ENCODE measurements around the gene PIK3R1.
"Not testable (repeated sequence)": the region's sequence is repeated elsewhere in the genome, so short reads cannot be mapped to it uniquely, and the experiment has no call there.

PIK3R1 gene

GRCh38 chr5:68226546-68227073, 11.1 kb downstream of the PIK3R1 start:
- DNase-seq (ENCODE audit: low read depth): no peak

DNA sequence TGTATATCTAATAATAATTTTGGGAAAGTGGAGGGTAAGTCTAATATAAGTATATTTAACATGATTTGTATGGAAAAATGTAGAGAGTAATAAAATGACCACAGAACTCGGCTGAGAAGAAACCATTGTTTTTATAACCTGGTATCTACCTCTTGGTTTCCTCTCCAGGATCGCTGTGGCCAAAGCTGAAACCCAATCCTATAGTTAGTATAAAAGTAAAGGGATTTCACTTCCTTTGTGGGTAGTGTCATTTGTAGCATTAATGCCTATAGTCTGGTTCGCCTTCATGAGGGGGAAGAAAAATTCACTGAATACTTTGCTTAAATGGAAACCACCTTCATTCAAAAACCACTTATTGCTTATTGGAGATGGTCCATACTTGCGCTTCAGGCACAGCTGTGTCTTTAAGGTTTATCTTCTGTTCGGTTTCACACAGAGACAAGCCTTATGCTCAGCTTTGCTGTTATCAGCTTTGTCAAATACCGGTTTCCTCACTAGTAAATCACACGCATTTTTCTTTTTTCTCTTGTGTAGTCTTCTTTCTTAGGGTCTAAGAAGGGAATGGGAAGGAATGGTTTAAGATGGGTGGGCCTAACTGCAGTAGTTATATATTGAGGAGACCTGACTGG, 12.1 kb downstream of the PIK3R1 start:
- DNase-seq (ENCODE audit: low read depth): no peak

DNA sequence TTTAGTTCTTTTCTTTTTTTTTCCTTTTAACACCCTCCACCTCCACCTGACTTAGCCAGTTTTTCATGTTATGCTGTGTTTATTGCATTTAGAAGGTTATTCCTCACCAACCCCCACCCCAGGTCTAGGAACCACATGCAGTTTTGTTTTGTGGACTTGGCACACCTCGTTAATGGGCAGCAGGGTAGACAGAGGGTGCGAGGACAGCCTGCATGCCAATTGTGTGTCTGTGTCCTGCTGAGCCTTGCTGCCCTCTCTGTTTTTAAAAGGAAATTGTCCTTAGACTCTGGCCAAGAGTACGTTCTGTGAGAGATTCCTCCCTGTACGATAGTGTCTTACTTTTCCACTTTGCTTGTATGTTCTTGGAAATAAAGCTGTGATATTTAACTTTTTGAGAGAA, 13.9 kb downstream of the PIK3R1 start:
- no peak for DNase-seq (ENCODE audit: low read depth)

- no peak for DNase-seq (ENCODE audit: low read depth)
Observed at GRCh38 chr5:68230285-68230684, 14.7 kb downstream of the PIK3R1 start.

- no peak for DNase-seq (ENCODE audit: low read depth)
Observed at GRCh38 chr5:68231414-68232076, 16.0 kb downstream of the PIK3R1 start.

DNA sequence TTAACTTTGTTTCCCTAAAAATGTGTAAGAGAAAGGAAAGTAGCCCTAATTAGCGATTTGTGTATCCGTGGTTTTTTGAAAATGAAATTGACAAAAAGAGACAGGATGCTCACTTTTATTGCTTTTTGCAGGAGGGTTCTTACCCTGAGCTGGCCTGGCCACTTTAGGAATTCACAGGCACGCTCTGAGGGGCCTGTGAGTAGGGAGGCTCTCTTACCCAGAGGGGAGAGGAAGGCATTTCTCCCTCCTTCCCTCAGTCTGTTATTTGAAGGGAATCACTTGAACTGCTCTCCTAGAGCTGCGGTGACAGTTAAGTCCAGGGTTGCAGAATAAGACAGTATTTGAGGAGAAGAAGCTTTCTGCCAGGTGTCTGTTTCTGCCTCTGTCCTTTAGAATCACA, 16.7 kb downstream of the PIK3R1 start:
- no peak for DNase-seq (ENCODE audit: low read depth)

GRCh38 chr5:68233075-68233474, 17.5 kb downstream of the PIK3R1 start:
- DNase-seq (ENCODE audit: low read depth): no peak

DNA sequence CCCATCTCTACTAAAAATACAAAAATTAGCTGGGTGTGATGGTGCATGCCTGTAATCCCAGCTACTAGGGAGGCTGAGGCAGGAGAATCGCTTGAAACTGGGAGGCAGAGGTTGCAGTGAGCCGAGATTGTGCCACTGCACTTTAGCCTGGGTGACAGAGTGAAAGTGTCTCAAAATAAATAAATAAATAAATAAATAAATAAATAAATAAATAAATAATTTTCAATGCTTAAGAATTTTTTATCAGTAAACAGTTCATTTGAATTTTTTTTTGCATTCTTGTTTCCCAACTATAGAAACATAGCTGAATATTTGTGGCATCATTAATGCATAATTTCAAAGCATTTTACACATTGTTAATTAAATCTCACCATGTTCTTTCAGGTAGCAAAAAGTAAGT, 19.7 kb downstream of the PIK3R1 start:
- not testable (repeated sequence) for DNase-seq (ENCODE audit: low read depth)

DNA sequence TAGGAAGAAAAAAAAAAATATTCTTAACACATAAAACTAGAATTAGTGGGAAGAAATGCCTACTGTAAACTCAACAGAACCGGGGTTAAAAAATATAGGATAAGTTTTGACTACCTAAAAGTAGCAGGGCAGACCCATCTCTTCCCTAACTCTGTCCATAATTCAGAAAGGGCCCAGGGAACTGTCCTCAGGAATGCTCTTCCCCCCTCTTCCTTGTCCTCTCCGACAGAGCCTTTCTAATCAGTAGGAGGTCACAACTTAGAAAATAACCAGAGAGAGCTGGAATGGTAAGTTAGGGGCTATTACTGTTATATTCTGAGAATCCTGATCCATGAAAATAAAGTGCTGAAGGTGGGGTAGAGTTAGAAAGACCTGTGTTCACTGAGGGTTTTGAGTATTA, 22.2 kb downstream of the PIK3R1 start:
- no peak for DNase-seq (ENCODE audit: low read depth)

DNA sequence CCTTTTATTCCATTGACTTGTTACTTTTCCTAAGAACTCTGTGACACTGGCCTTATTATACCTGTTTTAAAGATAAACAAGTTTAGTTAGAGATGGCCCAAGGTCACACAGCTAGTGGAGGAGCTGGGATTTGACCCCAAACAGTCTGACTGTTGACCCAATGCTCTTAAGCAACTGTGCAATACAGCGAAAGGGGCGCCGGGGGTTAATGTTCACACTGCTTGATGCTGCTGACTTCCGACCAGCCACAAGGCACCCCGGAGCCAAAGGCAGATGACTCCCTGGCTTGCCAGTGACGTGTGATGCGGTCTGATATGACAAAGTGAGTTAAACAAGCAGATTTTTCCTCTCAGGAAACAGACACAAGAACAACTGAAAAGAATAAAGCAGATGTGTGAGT, 23.9 kb downstream of the PIK3R1 start:
- DNase-seq (ENCODE audit: low read depth): no peak

DNA sequence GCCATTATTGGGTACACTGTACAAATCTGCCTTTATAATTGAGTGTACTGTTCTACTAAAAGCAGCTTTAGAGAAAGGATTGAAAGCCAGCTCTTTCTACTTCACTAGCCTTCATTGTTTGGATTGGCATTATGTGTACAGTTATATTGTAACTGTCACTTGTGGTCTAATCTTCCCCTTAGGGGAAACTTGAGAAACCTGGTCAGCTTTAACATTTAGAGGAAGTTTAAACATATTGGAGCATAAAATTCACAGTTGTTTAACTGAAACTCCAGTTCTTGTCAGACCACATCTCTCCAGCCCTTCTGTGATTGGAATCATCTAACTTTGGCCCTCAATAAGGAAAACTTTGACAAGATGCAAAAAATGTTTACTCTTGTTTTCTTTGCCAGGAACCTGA, 24.6 kb downstream of the PIK3R1 start:
- no peak for DNase-seq (ENCODE audit: low read depth)

DNA sequence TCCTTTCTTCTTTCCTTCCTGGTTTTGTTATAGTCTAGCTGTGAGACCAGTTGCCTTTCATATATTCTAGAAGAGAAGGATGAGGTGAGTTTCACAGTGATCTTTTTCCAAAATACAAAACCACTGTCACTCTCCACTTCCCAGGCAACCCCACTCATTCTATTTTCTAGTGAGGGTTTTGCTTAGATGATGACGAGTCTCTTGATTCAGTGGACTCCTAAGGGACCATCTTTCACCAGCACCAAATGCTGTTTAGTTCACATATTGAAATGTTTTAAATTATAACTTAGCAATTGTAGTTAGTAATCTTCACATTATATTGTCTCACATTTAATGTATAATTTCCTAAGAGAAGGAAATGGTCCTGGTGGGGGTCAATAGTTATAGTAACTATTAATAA, 25.2 kb downstream of the PIK3R1 start:
- no peak for DNase-seq (ENCODE audit: low read depth)

- DNase-seq (ENCODE audit: low read depth): no peak
Observed at GRCh38 chr5:68242743-68243142, 27.2 kb downstream of the PIK3R1 start.

DNA sequence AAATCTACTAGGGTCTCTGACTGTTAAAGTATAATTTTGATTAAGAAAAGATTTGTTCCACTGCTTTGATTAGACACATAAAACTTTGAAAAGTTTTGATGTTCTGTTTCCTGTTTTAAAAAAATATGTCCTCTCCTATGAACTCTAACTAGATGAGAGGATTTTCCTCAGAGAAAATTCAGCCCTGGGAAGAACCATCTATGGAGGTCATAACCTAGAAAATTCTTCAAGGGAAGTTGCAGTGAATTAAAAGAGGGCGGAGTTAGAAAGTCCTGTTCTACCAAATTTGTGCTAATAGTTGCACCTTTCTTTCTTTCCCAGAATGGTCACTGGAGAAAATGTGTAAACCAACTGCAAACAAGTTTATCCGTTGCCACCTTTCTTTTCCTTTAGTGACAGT, 27.7 kb downstream of the PIK3R1 start:
- no peak for DNase-seq (ENCODE audit: low read depth)

GRCh38 chr5:68243681-68244080, 28.1 kb downstream of the PIK3R1 start:
- DNase-seq (ENCODE audit: low read depth): no peak

- DNase-seq (ENCODE audit: low read depth): no peak
Observed at GRCh38 chr5:68245319-68245718, 29.8 kb downstream of the PIK3R1 start.

DNA sequence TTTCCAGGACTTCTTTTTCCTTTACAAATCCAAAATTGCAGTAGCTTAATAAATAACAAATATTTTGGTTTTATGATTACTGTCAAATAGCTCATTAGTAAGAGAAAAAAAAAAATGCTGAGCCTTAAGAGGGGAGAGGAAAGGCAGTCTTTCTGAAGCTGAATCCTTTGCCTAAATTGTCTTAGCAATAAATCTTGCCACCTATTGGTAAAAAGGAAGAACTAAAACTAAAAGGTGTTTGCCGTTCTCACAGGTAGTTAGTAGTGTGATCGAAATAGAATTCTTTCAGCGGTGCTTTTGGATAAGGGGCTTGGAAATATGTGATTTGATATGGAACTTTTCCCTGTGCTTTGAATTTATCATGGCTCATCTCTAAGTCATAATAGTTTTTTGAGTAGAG, 31.2 kb downstream of the PIK3R1 start:
- DNase-seq (ENCODE audit: low read depth): no peak

- DNase-seq (ENCODE audit: low read depth): no peak
Observed at GRCh38 chr5:68247627-68248026, 32.1 kb downstream of the PIK3R1 start.

DNA sequence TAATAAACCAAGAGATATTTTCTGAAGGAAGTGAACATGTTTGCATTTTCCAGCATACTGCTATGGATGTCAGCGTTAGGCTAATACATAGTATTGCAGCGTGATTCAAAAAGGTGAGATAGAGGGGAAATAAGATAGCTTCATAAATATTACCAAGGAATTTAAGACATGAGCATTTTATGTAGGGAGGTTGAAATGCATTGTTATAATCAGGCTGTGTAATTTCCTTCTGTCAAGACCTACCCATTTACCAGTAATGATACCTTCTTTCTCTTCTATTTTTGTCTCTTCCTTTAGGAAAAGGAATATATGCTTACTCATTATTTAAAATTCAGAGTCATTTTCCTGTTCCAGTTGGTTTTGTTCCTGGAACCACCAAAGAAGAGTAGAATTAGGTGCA, 33.3 kb downstream of the PIK3R1 start:
- no peak for DNase-seq (ENCODE audit: low read depth)

DNA sequence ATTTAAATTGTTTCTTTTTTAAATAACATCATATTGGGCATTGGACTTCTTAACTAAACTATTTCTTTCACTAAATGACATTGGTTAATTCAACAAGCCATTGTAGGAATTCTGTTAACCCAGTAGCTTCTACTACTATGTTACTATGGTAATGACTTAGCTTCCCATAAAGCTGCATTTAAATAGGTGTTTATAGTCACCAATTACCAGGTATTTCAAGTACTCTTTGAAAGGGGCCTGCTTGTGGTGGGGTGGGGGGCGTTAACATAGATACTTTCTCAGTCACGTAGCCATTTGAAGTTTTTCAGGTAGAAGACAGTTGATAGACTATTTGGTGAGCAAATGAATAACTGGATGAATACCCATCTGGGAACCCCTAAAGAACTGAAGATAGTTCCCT, 34.0 kb downstream of the PIK3R1 start:
- DNase-seq (ENCODE audit: low read depth): no peak

DNA sequence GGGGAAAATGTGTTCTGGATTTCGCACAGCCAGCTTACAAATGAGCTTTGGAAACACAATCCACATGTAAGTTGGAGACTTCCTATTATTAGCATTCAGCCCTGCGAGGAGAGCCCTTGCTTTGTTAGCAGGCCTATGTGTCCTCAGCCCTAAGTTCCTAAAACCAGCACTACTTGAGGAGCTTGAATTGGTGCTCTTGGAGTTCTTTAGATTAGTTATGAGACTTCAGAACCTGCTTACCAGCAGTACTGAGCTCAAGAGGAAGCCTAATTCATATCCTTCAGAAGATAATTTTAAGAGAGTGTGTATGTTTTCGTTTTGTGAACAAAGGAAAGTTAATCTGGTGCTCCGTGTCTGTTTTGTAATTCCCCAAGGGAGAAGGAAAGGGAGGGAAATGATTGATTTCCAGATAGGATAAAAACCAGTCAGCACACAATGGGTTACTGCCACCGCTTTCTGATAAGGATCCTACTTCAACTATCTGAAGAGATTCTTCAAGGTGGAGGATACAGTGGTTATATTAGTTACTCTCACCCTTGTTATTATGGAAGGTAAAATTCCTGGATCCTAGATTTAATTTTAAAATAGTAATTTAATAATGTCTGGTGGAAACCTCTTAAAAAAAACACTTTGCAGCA, 35.2 kb downstream of the PIK3R1 start:
- DNase-seq (ENCODE audit: low read depth): no peak

GRCh38 chr5:68251386-68251785, 35.8 kb downstream of the PIK3R1 start:
- no peak for DNase-seq (ENCODE audit: low read depth)

- peak; percentile 98 for DNase-seq (ENCODE audit: low read depth)
Observed at GRCh38 chr5:68251804-68252522, 36.4 kb downstream of the PIK3R1 start.

All from fibroblast of the conjunctiva (primary cell).